Measurements from ENCODE around the gene PCBP4.

DNA sequence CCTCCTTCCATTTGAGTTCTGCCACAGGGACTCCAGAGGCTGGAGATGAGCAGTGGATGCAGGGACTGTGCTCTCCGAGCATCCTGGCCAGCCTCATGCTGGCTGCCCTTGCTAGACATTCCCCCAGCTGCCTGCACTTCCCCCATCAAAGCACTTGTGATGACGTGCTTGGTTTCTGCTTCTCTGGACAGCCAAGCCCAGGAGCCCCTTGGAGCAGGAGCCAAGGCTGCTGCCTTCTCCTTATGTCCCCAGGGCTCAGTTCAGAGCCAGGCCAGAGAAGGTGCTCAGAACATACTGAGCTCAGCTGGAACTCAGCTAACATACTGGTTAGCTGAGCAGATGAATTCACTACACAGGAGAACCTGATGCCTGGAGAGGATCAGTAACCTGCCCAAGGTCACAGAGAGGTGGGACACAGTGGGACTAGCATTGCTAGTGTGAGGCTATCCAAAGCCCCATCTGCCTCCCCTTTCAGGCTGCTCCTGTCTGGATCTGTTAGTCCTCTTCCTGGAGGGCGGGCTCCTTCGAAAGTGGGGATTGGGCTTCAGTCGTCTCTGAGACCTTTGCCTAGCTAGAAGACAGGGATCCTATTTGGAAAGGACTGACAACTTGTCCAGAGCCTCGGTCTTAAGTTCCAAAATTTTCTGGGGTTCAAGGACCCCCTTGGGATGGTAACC lies 4.3 kb downstream of the PCBP4 start:
- TF ChIP-seq, protein P1, sequence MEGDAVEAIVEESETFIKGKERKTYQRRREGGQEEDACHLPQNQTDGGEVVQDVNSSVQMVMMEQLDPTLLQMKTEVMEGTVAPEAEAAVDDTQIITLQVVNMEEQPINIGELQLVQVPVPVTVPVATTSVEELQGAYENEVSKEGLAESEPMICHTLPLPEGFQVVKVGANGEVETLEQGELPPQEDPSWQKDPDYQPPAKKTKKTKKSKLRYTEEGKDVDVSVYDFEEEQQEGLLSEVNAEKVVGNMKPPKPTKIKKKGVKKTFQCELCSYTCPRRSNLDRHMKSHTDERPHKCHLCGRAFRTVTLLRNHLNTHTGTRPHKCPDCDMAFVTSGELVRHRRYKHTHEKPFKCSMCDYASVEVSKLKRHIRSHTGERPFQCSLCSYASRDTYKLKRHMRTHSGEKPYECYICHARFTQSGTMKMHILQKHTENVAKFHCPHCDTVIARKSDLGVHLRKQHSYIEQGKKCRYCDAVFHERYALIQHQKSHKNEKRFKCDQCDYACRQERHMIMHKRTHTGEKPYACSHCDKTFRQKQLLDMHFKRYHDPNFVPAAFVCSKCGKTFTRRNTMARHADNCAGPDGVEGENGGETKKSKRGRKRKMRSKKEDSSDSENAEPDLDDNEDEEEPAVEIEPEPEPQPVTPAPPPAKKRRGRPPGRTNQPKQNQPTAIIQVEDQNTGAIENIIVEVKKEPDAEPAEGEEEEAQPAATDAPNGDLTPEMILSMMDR (IDR thresholded peaks at IDR 0.05) = no peak
- no peak for TF ChIP-seq EZH2 (IDR thresholded peaks at IDR 0.05)

Measured in neural progenitor cell (in vitro differentiated cells).